OCI-LY3 (cell line): ENCODE measurements around the gene SAMM50.

Experiments
- H2AFZ ChIP-seq: fragments of 200-600, 300-600 bp; shearing (Covaris generic); 2 replicates; pipeline ENCODE4 v1.6.0; 2014; ENCODE audit warnings: antibody characterized with exemption, low read depth, low read length
- H3K27ac ChIP-seq: fragments of 200-600, 300-600 bp; sonication (generic); 2 replicates; pipeline ENCODE4 v1.5.1; 2014; ENCODE audit warnings: mild to moderate bottlenecking, low read length, moderate library complexity, mixed read lengths
- H3K27me3 ChIP-seq: fragments of 200-600, 300-600 bp; sonication (generic); 2 replicates; pipeline ENCODE4 v1.6.1; 2014; ENCODE audit warnings: low read depth, low read length, mixed read lengths
- H3K36me3 ChIP-seq: fragments of 200-600, 300-600 bp; sonication (generic); replicated peaks from 2 replicates; pipeline ENCODE3; 2014; ENCODE audit warnings: low read depth, low read length, mixed read lengths
- H3K4me1 ChIP-seq: fragments of 300-600, 200-600 bp; sonication (generic); 2 replicates; pipeline ENCODE4 v1.6.1; 2014; ENCODE audit warnings: low read length, mixed read lengths
- H3K4me2 ChIP-seq: fragments of 200-600, 300-600 bp; sonication (generic); 2 replicates; pipeline ENCODE4 v1.6.1; 2014; ENCODE audit warnings: low read length, mixed read lengths
- H3K4me3 ChIP-seq: fragments of 300-600, 200-600 bp; sonication (generic); 2 replicates; pipeline ENCODE4 v1.5.1; 2014; ENCODE audit warnings: antibody characterized with exemption, mild to moderate bottlenecking, low read length, moderate library complexity
- H3K79me2 ChIP-seq: fragments of 300-600, 200-600 bp; shearing (Covaris generic); 2 replicates; pipeline ENCODE4 v1.6.1; 2014; ENCODE audit warnings: mild to moderate bottlenecking, low read length, mixed read lengths
- H3K9ac ChIP-seq: fragments of 300-600, 200-600 bp; shearing (Covaris generic); 2 replicates; pipeline ENCODE4 v1.6.0; 2014; ENCODE audit warnings: mild to moderate bottlenecking, low read length, moderate library complexity
- H3K9me3 ChIP-seq: fragments of 200-600, 300-600 bp; shearing (Covaris generic); 2 replicates; pipeline ENCODE4 v1.6.1; 2014; ENCODE audit warnings: low read length, mixed read lengths; ENCODE audit not compliant: insufficient read depth
- H4K20me1 ChIP-seq: fragments of 200-600, 300-600 bp; sonication (generic); 2 replicates; pipeline ENCODE4 v1.6.1; 2016; ENCODE audit warnings: low read length, mixed read lengths; ENCODE audit not compliant: insufficient read depth
- CTCF ChIP-seq: fragments of 200-600, 300-600 bp; sonication (generic); IDR thresholded peaks from 2 replicates; pipeline ENCODE4 v1.5.1; 2014; ENCODE audit warnings: antibody characterized with exemption, low read length, low read depth
- EZH2phosphoT487 ChIP-seq: fragments of 200-600 bp; shearing (Covaris generic); IDR thresholded peaks from 2 replicates; pipeline ENCODE4 v1.6.1; 2018; ENCODE audit warnings: antibody characterized with exemption, mixed run types, low read depth

SAMM50 gene

DNA sequence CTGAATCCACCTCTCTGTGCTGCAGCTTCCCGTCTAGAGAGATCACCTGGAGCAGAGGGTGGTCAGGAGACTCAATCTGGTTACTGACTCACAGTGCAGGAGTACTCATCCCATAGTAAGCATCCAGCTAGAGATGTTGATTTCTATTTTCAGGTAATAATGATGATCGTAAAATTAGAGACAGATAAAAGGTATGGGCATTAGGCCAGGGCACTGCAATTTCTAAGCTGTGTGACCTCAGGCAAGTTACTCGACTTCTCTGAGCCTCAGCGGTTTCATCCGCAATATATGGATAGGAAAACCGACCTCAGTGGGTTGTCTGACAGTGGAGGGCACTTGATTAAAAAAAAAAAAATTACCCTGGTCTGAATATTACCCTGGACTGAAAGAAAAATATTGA lies 13.8 kb upstream of the SAMM50 start:
- Histone ChIP-seq H3K27ac (no peak overlapping the region), H3K36me3 (no peaks in the 10 kb centered on the region), H4K20me1 (no peaks in the 10 kb centered on the region), H3K79me2 (no peaks in the 10 kb centered on the region), H3K4me3 (no peak overlapping the region), H3K4me2 (no peak overlapping the region), H3K9me3 (no peaks in the 10 kb centered on the region), H2AFZ (no peak overlapping the region), H3K27me3 (peaks cover 24% of the 10 kb centered on the region), H3K4me1 (peaks cover 3% of the 10 kb centered on the region), H3K9ac (no peak overlapping the region)
- TF ChIP-seq CTCF (no peak), EZH2phosphoT487 (no peak)

- no peak overlapping the region for H3K4me3 ChIP-seq
- peaks cover 3% of the 10 kb centered on the region for H3K4me1 ChIP-seq
- H3K9me3 ChIP-seq: no peaks in the 10 kb centered on the region
- TF ChIP-seq EZH2phosphoT487 (no peak), CTCF (no peak)
- no peak overlapping the region for H3K4me2 ChIP-seq
- no peak overlapping the region for H3K9ac ChIP-seq
- no peaks in the 10 kb centered on the region for H3K79me2 ChIP-seq
- no peaks in the 10 kb centered on the region for H3K36me3 ChIP-seq
- H3K27ac ChIP-seq: no peak overlapping the region
- H3K27me3 ChIP-seq: peaks cover 15% of the 10 kb centered on the region
- no peak overlapping the region for H2AFZ ChIP-seq
- no peaks in the 10 kb centered on the region for H4K20me1 ChIP-seq
Observed at GRCh38 chr22:43944670-43945430, 10.4 kb upstream of the SAMM50 start.

DNA sequence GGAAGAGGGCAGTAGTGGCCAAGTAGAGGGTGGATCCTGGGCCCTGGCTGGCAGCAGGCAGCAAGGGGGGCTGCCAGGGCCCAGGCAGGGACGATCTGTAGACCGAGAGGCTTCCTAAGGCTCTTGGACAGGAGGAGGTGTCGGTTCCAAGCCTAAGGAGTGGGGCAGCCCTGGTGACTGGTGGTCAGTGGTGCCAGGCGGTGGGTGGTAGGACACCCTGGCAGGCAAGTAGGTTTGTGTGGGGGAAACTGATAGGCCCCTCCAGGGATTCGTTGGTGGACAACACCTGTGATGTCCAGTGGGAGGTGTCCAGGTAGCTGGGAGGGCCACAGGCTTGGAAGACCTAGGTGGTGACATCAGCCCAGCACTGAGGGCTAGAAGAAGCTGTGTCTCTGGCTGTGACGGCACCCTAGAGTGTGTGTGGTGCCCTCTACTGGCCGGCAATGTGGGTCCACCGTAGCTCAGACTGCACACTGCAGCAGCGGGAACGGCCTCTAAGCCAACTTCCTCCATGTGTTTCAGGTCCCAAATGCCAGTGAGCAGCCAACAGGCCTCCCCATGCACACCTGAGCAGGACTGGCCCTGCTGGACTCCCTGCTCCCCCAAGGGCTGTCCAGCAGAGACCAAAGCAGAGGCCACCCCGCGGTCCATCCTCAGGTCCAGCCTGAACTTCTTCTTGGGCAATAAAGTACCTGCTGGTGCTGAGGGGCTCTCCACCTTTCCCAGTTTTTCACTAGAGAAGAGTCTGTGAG lies 9.4 kb upstream of the SAMM50 start:
- Histone ChIP-seq H3K4me2 (peak overlapping the region; percentile 55), H3K4me1 (peaks cover 3% of the 10 kb centered on the region), H2AFZ (peak overlapping the region; percentile 94), H3K4me3 (peak overlapping the region; percentile 45), H3K9me3 (no peaks in the 10 kb centered on the region), H3K79me2 (no peaks in the 10 kb centered on the region), H3K9ac (no peak overlapping the region), H3K27ac (no peak overlapping the region), H3K36me3 (no peaks in the 10 kb centered on the region), H4K20me1 (no peaks in the 10 kb centered on the region), H3K27me3 (peaks cover 15% of the 10 kb centered on the region)
- TF ChIP-seq EZH2phosphoT487 (no peak), CTCF (peak; percentile 84)

DNA sequence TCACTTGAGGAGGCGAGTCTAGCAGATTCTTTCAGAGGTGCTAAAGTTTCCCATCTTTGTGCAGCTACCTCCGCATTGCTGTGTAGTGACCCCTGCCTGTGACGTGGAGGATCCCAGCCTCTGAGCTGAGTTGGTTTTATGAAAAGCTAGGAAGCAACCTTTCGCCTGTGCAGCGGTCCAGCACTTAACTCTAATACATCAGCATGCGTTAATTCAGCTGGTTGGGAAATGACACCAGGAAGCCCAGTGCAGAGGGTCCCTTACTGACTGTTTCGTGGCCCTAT lies 8.9 kb upstream of the SAMM50 start:
- no peak overlapping the region for H3K9ac ChIP-seq
- H3K27ac ChIP-seq: no peak overlapping the region
- no peak for TF ChIP-seq EZH2phosphoT487
- TF ChIP-seq CTCF: no peak
- peak overlapping the region; percentile 45 for H3K4me3 ChIP-seq
- H3K79me2 ChIP-seq: no peaks in the 10 kb centered on the region
- H3K4me1 ChIP-seq: peaks cover 3% of the 10 kb centered on the region
- no peaks in the 10 kb centered on the region for H3K9me3 ChIP-seq
- peak overlapping the region; percentile 94 for H2AFZ ChIP-seq
- peak overlapping the region; percentile 55 for H3K4me2 ChIP-seq
- no peaks in the 10 kb centered on the region for H3K36me3 ChIP-seq
- H3K27me3 ChIP-seq: peaks cover 15% of the 10 kb centered on the region
- H4K20me1 ChIP-seq: no peaks in the 10 kb centered on the region
